Stomach (tissue), 9 donors: Measurements from ENCODE around the gene LYL1. TPM values are rescaled to one million over a fixed set of nuclear protein-coding genes. Genes with fewer than 3 reads are reported as not detected.

Experiments
- DNase-seq, 2 donors: peaks; one replicate each; pipeline versions ENCODE4 v3.0.0 to v3.0.0-alpha.2; 2013 to 2019
- H3K27ac ChIP-seq, 5 donors: fragments of 200-600 bp in 4 of 5; sonication (generic) in 4 of 5; one replicate each; pipeline ENCODE4 v1.5.1; 2013 to 2019; ENCODE audit warnings: mild to moderate bottlenecking in 1 of 5, moderate library complexity in 1 of 5
- H3K27me3 ChIP-seq, 3 donors: fragments of 200-600 bp; sonication (generic); one replicate each; pipeline ENCODE4 v1.5.1; 2017 to 2019; ENCODE audit warnings: mixed run types in 1 of 3
- H3K36me3 ChIP-seq, 4 donors: fragments of 200-600 bp; sonication (generic); 1 replicate in 3 of 4; 2 replicates in 1 of 4; pipeline ENCODE4 v1.5.1; 2016 to 2019
- H3K4me1 ChIP-seq, 4 donors: fragments of 200-600 bp; sonication (generic); one replicate each; pipeline ENCODE4 v1.5.1; 2016 to 2019
- H3K4me3 ChIP-seq, 4 donors: fragments of 200-600 bp; sonication (generic) in 3 of 4; one replicate each; pipeline ENCODE4 v1.5.1; 2016 to 2019; ENCODE audit warnings: mild to moderate bottlenecking in 1 of 4
- H3K9me3 ChIP-seq, 4 donors: fragments of 200-600 bp; sonication (generic); one replicate each; pipeline ENCODE4 v1.5.1; 2016 to 2019
- EP300 ChIP-seq: sonication (generic); formaldehyde crosslinking; IDR thresholded peaks from one replicate; pipeline ENCODE4 v1.6.1; 2017; ENCODE audit warnings: antibody characterized with exemption
- POLR2A ChIP-seq, 4 donors: fragments of 450-650 bp; IDR thresholded peaks; one replicate each; pipeline ENCODE4 v1.6.1; 2016; ENCODE audit warnings: antibody characterized with exemption in 4 of 4, control low read depth in 2 of 4, mild to moderate bottlenecking in 1 of 4, moderate library complexity in 1 of 4
- POLR2AphosphoS5 ChIP-seq, 3 donors: sonication (generic); formaldehyde crosslinking; IDR thresholded peaks; one replicate each; pipeline ENCODE4 v1.6.1; 2016; ENCODE audit warnings: antibody characterized with exemption in 3 of 3
- WGBS, 5 donors: extraction: QIAGEN DNeasy Blood & Tissue Kit in 3 of 5; methylation state at CpG; one replicate each; pipeline versions ENCODE4 v1.1.5 to v1.1.7; 2013 to 2018; 5-methylcytosine and 5-hydroxymethylcytosine counted together
- intact Hi-C: fragments of 100-400 bp; cut with DNase I; formaldehyde crosslinking; loops from one replicate; pipeline ENCODE4 v1.15.1; 2023; ENCODE audit warnings: low total_unique reads
- polyA plus RNA-seq, 3 donors: library from polyadenylated mRNA; stranded (reverse); fragments of 200-250 nt; gene quantifications; one replicate each; pipeline ENCODE4 v1.2.3, GENCODE V29; 2013
- total RNA-seq, 5 donors: library from RNA; depleted of rRNA; stranded (reverse); fragments of >200 nt; gene quantifications; one replicate each; pipeline versions ENCODE4 v1.1.0 to v1.2.3, GENCODE V29; 2014 to 2016
- TF ChIP-seq, protein P1 (sequence below), 7 experiments: fragments of 450-650 bp in 4 of 7; fragments of 200-600 bp in 3 of 7; sonication (generic) in 3 of 7; IDR thresholded peaks; one replicate each; pipeline ENCODE4 v1.5.1; 2016 to 2019; ENCODE audit warnings: antibody characterized with exemption in 7 of 7, control low read depth in 2 of 7, mild to moderate bottlenecking in 1 of 7
- donor health status: healthy with polysubstance abuse.
- donor health status: Bipolar disorder and iron deficiency.
- donor health status: healthy.

The LYL1 gene
- total and polyA plus RNA-seq, 8 donors, result 1.3 to 19.3 (median 5.0) TPM; not detected in 1

DNA sequence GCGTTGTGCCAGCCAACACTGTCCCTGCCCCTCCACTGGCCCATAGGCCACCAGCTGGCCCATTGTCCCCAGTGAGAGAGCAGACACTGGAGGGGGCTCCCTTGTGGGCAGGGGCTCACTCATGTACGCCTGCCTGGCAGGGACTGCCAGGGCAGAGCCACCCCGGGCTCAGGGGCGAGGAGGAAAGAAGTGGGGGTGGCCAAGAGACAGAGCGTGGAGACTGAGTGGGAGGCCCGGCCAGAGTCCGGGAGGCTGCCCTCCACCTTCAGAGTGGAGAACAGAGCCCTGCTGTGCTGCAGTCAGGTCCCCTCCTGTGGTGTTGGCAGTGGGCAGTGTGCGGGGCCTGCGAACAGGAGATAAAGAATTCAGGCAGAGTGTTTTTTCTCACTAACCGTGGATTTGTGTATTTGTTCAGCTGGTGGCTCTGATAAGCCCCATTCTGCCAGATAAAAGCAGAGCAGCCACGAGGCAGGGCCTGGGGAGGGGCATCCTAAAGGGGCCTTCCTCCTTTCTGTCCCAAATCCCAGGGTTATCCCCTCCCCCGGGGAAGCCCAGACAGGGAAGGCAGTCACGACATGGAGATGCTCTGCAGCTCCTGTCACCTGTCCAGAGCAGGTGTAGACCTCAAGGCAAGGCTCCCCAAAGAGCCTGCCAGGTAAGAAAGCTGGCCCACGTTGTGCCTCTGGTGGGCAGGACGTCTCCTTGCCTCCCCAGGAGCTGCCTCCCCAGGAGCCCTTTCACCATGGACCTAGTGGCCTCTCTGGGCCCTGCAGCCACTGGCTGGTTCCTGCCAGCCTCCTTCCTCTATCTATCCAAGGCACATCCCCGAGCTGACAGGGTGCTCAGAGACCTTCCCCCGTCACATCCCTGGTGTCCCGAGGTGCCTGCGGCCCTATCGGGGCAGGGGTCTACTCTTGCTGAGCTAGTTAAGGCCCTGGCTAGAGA is 33.0 kb downstream of the LYL1 start:
- H3K27ac ChIP-seq, result peak overlapping the region; percentile 7 to 95 (median 24)
- no peaks in the 10 kb centered on the region for H3K27me3 ChIP-seq
- WGBS, 5 donors, result 35 to 51% (median 46%) methylated on average over 17 to 20 of the region's 20 CpGs
- TF ChIP-seq POLR2AphosphoS5 (IDR thresholded peaks at IDR 0.05) (no peak), POLR2A (IDR thresholded peaks at IDR 0.05) (no peak), EP300 (no peak)
- TF ChIP-seq, protein P1, sequence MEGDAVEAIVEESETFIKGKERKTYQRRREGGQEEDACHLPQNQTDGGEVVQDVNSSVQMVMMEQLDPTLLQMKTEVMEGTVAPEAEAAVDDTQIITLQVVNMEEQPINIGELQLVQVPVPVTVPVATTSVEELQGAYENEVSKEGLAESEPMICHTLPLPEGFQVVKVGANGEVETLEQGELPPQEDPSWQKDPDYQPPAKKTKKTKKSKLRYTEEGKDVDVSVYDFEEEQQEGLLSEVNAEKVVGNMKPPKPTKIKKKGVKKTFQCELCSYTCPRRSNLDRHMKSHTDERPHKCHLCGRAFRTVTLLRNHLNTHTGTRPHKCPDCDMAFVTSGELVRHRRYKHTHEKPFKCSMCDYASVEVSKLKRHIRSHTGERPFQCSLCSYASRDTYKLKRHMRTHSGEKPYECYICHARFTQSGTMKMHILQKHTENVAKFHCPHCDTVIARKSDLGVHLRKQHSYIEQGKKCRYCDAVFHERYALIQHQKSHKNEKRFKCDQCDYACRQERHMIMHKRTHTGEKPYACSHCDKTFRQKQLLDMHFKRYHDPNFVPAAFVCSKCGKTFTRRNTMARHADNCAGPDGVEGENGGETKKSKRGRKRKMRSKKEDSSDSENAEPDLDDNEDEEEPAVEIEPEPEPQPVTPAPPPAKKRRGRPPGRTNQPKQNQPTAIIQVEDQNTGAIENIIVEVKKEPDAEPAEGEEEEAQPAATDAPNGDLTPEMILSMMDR (IDR thresholded peaks at IDR 0.05), result no peak
- intact Hi-C loops, result no loop called here
- H3K9me3 ChIP-seq, result no peaks in the 10 kb centered on the region
- H3K4me3 ChIP-seq, result no peak overlapping the region
- H3K36me3 ChIP-seq, result peaks cover 11 to 19% (median 16%) of the 10 kb centered on the region in 4 donors
- peaks cover 44 to 82% (median 65%) of the 10 kb centered on the region in 4 donors for H3K4me1 ChIP-seq
- peak in 1 of 2 donors; percentile 44 for DNase-seq

- no peaks in the 10 kb centered on the region for H3K27me3 ChIP-seq
- TF ChIP-seq POLR2A (IDR thresholded peaks at IDR 0.05) (no peak), EP300 (no peak), POLR2AphosphoS5 (IDR thresholded peaks at IDR 0.05) (no peak)
- TF ChIP-seq, protein P1 (IDR thresholded peaks at IDR 0.05), result peak in 1 of 7 experiments; percentile 6
- no peaks in the 10 kb centered on the region for H3K9me3 ChIP-seq
- peak in 1 of 2 donors; percentile 54 for DNase-seq
- H3K4me1 ChIP-seq, result peaks cover 54 to 91% (median 73%) of the 10 kb centered on the region in 4 donors
- H3K4me3 ChIP-seq, result no peak overlapping the region
- 15 to 59% (median 56%) methylated on average over 2 to 6 of the region's 6 CpGs for WGBS, 5 donors
- peaks cover under 1 to 6% (median 3%) of the 10 kb centered on the region in 4 donors for H3K36me3 ChIP-seq
- intact Hi-C loops, result no loop called here
- peak overlapping the region in 4 of 5 donors; percentile 12 to 95 (median 30) for H3K27ac ChIP-seq
Observed at GRCh38 chr19:13068085-13068846, 34.4 kb downstream of the LYL1 start.

GRCh38 chr19:13066933-13067807 is 35.5 kb downstream of the LYL1 start:
- H3K27me3 ChIP-seq, result no peaks in the 10 kb centered on the region
- peaks cover 58 to 98% (median 76%) of the 10 kb centered on the region in 4 donors for H3K4me1 ChIP-seq
- H3K36me3 ChIP-seq, result no peaks in the 10 kb centered on the region
- TF ChIP-seq, protein P1 (IDR thresholded peaks at IDR 0.05), result no peak
- no peak for TF ChIP-seq POLR2AphosphoS5 (IDR thresholded peaks at IDR 0.05)
- TF ChIP-seq POLR2A (IDR thresholded peaks at IDR 0.05), result no peak
- no peak for TF ChIP-seq EP300
- H3K9me3 ChIP-seq, result no peaks in the 10 kb centered on the region
- intact Hi-C loops, result no loop called here
- H3K27ac ChIP-seq, result peak overlapping the region in 3 of 5 donors; percentile 12 to 95 (median 37)
- H3K4me3 ChIP-seq, result no peak overlapping the region
- DNase-seq, result no peak
- 52 to 66% (median 54%) methylated on average over 16 to 17 of the region's 17 CpGs for WGBS, 5 donors
